Muscle of leg (tissue), 11 donors: Measurements from ENCODE around the gene FABP3. TPM values are rescaled to one million over a fixed set of nuclear protein-coding genes. Genes with fewer than 3 reads are reported as not detected.

ENCODE experiments used
- DNase-seq: peaks from one replicate; pipeline ENCODE4 v3.0.0; 2013
- H3K27ac ChIP-seq: one replicate; pipeline ENCODE4 v1.5.1; 2013; ENCODE audit warnings: mild to moderate bottlenecking, low read length, control low read depth
- H3K27me3 ChIP-seq: one replicate; pipeline ENCODE4 v1.6.1; 2013; ENCODE audit warnings: low read length; ENCODE audit not compliant: control insufficient read depth, insufficient read depth
- H3K36me3 ChIP-seq: one replicate; pipeline ENCODE4 v1.6.1; 2013; ENCODE audit warnings: low read length; ENCODE audit not compliant: control insufficient read depth, insufficient read depth
- H3K4me1 ChIP-seq: one replicate; pipeline ENCODE4 v1.6.1; 2013; ENCODE audit warnings: low read length; ENCODE audit not compliant: control insufficient read depth, insufficient read depth
- H3K4me3 ChIP-seq: one replicate; pipeline ENCODE4 v1.5.1; 2013; ENCODE audit warnings: low read length, control low read depth
- H3K9me3 ChIP-seq: replicated peaks from 2 replicates; pipeline ENCODE4 v1.6.1; 2013; ENCODE audit warnings: low read depth, low read length; ENCODE audit not compliant: control insufficient read depth
- WGBS: methylation state at CpG from one replicate; pipeline ENCODE4 v1.1.5; 2013; ENCODE audit warnings: missing lambda C conversion rate; ENCODE audit not compliant: insufficient coverage; 5-methylcytosine and 5-hydroxymethylcytosine counted together
- polyA plus RNA-seq, 8 donors: library from polyadenylated mRNA; unstranded; fragments of 120-200 nt; gene quantifications; one replicate each; pipeline versions ENCODE4 v1.2.1 to v1.2.3, GENCODE V29; 2013; ENCODE audit warnings: inconsistent platforms in 1 of 8, low replicate concordance in 1 of 8; ENCODE audit not compliant: insufficient read length in 8 of 8, insufficient read depth in 1 of 8
- total RNA-seq: library from RNA; stranded (reverse); fragments of 120-200 nt; gene quantifications from one replicate; pipeline ENCODE4 v1.2.4, GENCODE V29; 2013

FABP3 gene
- total and polyA plus RNA-seq, 9 donors: 101 to 195 (median 151) TPM

- Histone ChIP-seq H3K9me3 (no peaks in the 10 kb centered on the region), H3K36me3 (peaks cover 9% of the 10 kb centered on the region), H3K4me1 (peaks cover 37% of the 10 kb centered on the region), H3K27ac (peak overlapping the region; percentile 90), H3K4me3 (peak overlapping the region; percentile 61), H3K27me3 (peaks cover 36% of the 10 kb centered on the region)
- DNase-seq: no peak
- WGBS: 70% methylated on average over 2 of the region's 4 CpGs
Observed at GRCh38 chr1:31414980-31415370, 42.1 kb upstream of the FABP3 start.

DNA sequence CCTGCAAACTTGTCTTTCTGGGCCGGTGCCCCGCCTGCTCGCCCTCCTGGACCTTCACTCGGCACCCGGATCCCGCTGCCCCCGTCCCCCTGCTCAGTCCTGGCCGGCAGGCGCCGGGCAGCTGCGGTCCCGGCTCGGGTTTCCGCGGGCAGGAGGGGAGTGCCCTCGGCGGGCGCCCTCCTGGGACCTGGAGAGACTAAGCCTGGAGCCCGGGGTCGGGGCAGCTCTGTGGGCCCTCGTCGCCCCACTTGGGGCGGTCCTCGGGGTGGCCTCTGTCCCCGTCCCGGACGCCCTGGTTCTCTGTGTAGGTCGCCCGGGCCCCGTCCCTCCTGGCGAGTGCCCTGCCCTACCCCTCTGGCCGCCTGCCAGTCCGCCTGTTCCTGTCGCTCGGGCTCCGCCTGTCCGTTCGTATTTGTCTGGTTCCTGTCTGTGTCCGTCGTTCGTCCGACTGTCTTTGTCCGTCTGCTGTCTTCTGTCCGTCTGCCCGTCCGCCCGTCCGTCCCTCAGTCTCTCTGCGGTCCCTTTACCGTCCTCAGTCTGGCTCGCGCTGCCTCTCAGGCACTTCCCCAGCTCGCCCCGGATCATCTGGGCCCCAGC is 40.6 kb upstream of the FABP3 start:
- WGBS: under 1% methylated on average over 54 of the region's 54 CpGs
- DNase-seq: peak; percentile 80
- Histone ChIP-seq H3K9me3 (no peaks in the 10 kb centered on the region), H3K4me1 (peaks cover 33% of the 10 kb centered on the region), H3K36me3 (peaks cover 9% of the 10 kb centered on the region), H3K27ac (peak overlapping the region; percentile 90), H3K4me3 (peak overlapping the region; percentile 61), H3K27me3 (peaks cover 36% of the 10 kb centered on the region)

DNA sequence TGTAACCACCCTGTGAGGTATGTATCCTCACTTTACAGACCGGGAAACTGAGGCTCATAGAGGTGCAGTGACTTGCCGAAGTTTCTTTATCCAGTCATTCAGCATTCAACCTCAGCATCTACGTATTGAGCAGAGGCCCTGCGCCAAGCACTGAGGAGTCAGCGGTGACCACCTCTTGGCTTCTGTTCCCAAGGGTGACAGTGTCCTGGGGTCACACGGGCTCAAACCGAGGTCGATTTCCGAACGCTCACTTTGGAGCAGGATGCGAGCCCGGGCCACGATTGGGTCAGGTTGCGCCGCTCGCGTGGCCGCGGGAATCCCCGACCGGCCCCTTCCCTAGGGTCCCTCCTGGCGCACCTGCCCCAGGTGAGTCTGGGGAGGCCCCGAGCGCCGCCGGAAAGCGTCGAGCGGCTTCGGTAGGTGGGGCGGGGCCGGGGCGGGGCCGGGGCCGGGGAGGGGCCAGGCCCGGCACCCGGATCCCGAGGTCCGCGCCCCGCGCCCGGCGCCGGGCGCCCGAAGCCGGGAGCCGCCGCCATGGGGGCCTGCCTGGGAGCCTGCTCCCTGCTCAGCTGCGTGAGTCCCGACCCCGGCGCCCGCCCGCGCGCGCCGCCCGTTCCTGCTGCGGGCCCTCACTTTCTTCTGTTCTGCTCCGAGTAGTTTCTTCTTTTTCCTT is 40.0 kb upstream of the FABP3 start, which contains the start of gene SERINC2:
Gene SERINC2 (plus strand): TSS at position 482 of the 673 bp plus-strand sequence. CDS start 53 bp downstream, at position 535.
- Histone ChIP-seq H3K9me3 (no peaks in the 10 kb centered on the region), H3K4me1 (peaks cover 33% of the 10 kb centered on the region), H3K36me3 (peaks cover 9% of the 10 kb centered on the region), H3K27me3 (peaks cover 36% of the 10 kb centered on the region), H3K4me3 (peak within 1 kb of the TSS; percentile 61), H3K27ac (peak within 1 kb of the TSS; percentile 90)
- DNase-seq: no peak
- WGBS: 3% methylated on average over 62 of the region's 63 CpGs

- H3K27me3 ChIP-seq: peaks cover 36% of the 10 kb centered on the region
- H3K4me3 ChIP-seq: no peak overlapping the region
- peaks cover 9% of the 10 kb centered on the region for H3K36me3 ChIP-seq
- 20% methylated on average over 1 of the region's 2 CpGs for WGBS
- no peak overlapping the region for H3K27ac ChIP-seq
- H3K9me3 ChIP-seq: no peaks in the 10 kb centered on the region
- H3K4me1 ChIP-seq: peaks cover 34% of the 10 kb centered on the region
- no peak for DNase-seq
Observed at GRCh38 chr1:31412205-31412604, 39.3 kb upstream of the FABP3 start.

GRCh38 chr1:31410871-31411270 is 38.0 kb upstream of the FABP3 start:
- no peaks in the 10 kb centered on the region for H3K9me3 ChIP-seq
- H3K4me3 ChIP-seq: no peak overlapping the region
- peaks cover 46% of the 10 kb centered on the region for H3K4me1 ChIP-seq
- H3K27me3 ChIP-seq: peaks cover 36% of the 10 kb centered on the region
- WGBS: 42% methylated on average over 2 of the region's 4 CpGs
- H3K27ac ChIP-seq: no peak overlapping the region
- peaks cover 9% of the 10 kb centered on the region for H3K36me3 ChIP-seq
- DNase-seq: no peak

DNA sequence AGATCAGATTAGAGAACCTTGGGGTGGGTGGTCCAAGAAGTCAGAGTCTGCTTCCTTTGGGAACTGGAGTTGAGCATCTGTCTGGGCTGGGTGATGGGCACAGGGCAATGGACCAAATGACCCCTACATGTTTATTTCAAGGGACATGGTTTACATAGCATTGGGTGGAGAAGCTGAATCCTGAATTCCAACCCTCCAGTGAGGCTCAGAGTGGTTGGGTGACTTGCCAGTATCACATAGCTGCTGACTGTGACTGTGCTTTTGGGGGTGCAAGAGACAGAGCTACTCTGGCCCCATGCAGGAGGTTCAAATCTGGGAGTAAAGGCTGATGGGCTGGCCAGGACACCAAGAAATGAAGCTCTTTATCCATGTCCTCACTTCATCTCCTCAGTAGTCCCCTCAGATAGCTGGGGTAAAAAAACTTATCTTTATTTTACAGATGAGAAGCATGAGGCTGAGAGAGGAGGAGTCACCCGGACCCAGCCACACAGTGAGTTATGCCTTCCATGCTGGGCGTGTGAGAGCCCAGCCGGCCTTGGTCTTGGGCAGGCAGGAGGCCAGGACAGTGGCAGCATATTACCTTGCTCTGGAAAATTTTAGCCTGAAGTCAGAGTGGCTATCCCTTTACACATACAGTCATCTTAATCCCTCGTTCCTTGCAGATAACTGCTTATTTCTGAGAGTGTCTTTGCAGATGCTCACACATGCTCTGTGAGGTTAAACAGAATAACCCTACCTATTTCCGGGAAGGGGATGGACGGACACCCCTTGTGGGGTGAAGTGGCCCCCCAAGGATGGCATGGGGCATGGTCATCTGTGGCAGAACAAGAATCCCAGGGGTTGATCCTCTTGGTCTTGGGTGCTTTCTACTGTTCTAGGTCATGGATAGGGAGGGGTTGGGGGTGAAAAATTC is 37.3 kb upstream of the FABP3 start:
- no peak overlapping the region for H3K4me3 ChIP-seq
- WGBS: 56% methylated on average over 3 of the region's 6 CpGs
- H3K27me3 ChIP-seq: peaks cover 36% of the 10 kb centered on the region
- peaks cover 2% of the 10 kb centered on the region for H3K36me3 ChIP-seq
- no peak for DNase-seq
- no peaks in the 10 kb centered on the region for H3K9me3 ChIP-seq
- no peak overlapping the region for H3K27ac ChIP-seq
- peaks cover 49% of the 10 kb centered on the region for H3K4me1 ChIP-seq

- peaks cover 23% of the 10 kb centered on the region for H3K27me3 ChIP-seq
- DNase-seq: no peak
- 67% methylated on average over 3 of the region's 5 CpGs for WGBS
- no peaks in the 10 kb centered on the region for H3K36me3 ChIP-seq
- H3K4me3 ChIP-seq: no peak overlapping the region
- no peaks in the 10 kb centered on the region for H3K9me3 ChIP-seq
- no peak overlapping the region for H3K27ac ChIP-seq
- H3K4me1 ChIP-seq: peaks cover 41% of the 10 kb centered on the region
Observed at GRCh38 chr1:31408788-31409318, 36.0 kb upstream of the FABP3 start.

GRCh38 chr1:31407029-31407626 is 34.3 kb upstream of the FABP3 start:
- H3K27ac ChIP-seq: no peak overlapping the region
- no peaks in the 10 kb centered on the region for H3K36me3 ChIP-seq
- H3K27me3 ChIP-seq: peaks cover 8% of the 10 kb centered on the region
- H3K4me3 ChIP-seq: no peak overlapping the region
- no peaks in the 10 kb centered on the region for H3K9me3 ChIP-seq
- DNase-seq: no peak
- WGBS: 72% methylated on average over 9 of the region's 18 CpGs
- H3K4me1 ChIP-seq: peaks cover 30% of the 10 kb centered on the region

GRCh38 chr1:31405578-31406245 is 32.8 kb upstream of the FABP3 start:
- Histone ChIP-seq H3K9me3 (no peaks in the 10 kb centered on the region), H3K36me3 (no peaks in the 10 kb centered on the region), H3K4me3 (no peak overlapping the region), H3K4me1 (peaks cover 30% of the 10 kb centered on the region), H3K27me3 (no peaks in the 10 kb centered on the region), H3K27ac (peak overlapping the region; percentile 84)
- 49% methylated on average over 5 of the region's 6 CpGs for WGBS
- peak; percentile 88 for DNase-seq
